Stimulated activated CD8-positive, alpha-beta memory T cell treated with anti-CD3 and anti-CD28 coated beads, Interleukin-15, amount 100 ng/mL, for 1 hour (primary cell): ENCODE results near the gene DAPK2.
"Not testable (repeated sequence)": the region's sequence is repeated elsewhere in the genome, so short reads cannot be mapped to it uniquely, and the experiment has no call there.

Experiments used
- DNase-seq: peaks from one replicate; pipeline ENCODE4 v3.0.0-alpha.2; 2020; ENCODE audit warnings: low read depth

DAPK2 gene

DNA sequence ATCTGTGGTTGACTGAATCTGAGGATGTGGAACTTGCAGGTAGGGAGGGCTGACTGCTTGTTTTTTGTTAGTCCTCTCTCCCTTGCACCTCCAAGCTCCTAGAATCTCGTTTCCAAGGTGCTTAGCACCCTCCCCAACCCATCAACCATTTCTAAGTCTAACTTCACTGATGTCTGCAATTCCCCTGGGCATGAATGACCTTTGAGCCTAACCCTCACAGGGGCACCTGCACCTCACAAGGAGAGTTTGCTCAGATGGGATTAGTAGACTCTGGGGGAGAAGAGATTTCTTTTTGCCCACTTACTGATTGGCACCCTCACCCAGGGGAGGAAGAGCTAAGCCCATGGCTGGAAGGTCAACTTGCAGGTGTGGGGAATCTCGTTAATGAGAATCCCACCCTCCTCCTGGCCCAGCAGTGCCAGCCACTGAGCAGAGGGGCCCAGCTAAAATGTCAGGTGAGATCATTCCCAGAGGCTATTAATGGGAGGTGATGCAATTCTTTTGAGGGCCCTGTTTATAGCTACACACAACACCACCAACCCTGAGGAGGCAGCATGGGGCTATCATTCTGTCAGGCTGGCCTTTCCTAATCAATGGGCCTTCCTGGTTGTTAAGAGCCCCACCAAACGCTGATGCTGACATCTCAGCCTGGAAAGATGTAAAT lies 130.9 kb downstream of the DAPK2 start:
- no peak for DNase-seq

DNA sequence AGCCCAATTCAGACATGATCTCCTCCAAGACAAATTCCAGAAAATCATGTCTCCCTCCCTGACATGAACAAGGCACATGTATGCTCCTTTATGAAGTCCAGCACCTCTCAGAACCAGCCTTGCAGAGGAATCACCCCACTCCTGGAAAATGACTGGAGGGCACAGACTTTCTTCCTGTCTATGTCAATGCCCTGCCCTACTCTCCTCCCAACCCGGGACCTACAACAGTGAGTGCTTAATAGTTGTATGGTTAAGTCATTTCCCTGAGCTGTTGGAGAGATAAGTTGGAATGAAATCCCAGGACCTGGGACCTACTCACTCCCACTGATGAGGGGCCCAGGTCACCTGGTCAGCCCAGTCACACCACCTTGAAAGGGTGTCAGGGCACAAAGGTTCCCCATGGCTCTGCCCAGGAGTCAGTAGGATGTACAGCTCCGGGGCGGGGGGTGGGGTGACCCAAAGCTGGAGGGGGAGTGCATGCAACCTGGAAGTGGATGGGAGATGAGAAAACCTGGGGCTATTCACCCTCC lies 132.4 kb downstream of the DAPK2 start:
- DNase-seq: no peak

DNA sequence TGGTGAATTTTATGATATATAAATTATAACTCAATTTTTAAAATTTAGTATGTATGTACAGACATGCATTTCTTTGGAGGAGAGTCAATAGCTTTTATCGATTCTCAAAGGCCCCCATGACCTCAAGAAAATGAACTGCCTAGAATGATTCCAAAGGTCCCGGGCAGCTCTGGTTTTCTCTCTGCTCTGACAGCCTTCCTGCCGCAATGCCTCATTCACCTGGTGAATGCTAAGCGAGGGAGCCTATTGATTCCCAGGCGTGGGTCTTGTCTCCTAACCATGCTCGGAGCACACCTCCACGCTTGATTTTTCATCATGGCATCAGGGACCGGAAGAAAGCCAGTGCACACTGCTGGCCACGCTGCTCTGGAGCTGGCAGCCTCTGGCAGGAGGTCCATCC lies 132.9 kb downstream of the DAPK2 start:
- DNase-seq: no peak

DNA sequence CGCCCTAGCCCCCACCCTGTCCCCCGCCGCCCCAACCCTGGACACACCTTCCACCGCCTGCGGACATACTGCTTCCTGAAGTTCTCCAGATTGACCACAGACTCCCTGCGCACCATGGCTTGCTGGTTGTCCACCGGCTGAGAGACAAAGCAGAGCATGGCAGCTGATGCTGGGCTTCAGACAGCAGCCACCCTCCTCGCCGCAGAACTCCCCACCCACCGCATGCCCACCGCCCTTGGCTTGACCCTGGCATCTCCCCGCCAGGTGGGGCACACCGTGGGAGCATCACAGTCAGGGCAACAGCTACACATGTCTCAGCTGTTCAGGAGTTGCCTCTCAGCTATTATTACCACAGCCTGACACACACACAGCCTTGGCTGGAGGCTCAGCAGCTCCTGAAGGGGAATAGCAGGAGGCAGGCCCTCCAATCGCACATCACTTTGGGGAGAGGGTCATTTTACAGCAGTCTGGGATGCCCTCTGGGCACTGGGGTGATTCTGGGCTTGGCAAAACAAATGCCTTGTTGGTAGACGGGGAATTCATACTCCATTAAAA lies 134.1 kb downstream of the DAPK2 start:
- no peak for DNase-seq

DNA sequence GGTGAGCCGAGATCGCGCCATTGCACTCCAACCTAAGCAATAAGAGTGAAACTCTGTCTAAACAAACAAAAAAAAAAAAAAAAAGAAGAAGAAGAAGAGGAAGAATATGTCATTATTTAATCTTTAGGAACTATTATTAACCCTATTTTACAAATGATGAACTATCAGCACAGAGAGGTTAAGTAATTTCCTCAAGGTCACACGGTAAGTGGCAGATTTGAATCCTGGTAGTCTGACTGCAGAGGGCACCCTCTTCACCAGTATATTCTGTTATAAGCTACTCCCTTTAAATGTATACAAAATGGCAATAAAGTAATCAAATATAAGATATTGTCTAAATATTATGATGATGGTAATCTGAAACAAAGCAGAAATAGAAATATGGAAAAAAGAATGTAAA lies 135.1 kb downstream of the DAPK2 start:
- no peak for DNase-seq

DNA sequence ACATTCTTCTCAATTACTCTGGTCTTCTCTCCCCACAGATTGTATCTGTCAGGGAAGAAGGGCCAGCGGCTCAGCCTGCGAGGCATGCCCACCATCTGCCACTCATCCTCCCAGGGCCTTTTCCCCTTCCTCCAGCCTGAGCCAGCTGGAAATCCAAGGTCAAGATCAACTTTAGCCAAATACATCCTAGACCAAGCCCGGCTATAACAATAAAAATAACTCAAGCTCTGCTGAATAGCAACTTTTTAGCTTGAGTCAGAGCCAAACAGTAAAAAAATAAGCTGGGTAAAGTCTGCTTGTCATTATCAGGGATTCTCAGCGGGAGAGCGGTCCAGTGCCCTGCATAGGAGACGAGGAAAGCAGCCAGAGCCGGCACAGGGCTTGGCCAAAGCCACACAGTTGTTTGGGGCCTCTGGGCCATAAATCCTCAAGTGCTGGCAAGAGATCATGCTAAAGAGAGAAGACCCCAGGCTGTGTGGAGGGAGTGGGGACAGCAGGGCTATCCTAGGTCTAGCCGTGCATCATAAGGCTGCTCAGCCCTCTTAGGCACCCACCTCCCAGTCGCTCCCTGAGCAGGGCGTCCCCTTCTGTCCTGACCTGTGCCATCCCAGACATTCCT lies 136.4 kb downstream of the DAPK2 start:
- no peak for DNase-seq

DNA sequence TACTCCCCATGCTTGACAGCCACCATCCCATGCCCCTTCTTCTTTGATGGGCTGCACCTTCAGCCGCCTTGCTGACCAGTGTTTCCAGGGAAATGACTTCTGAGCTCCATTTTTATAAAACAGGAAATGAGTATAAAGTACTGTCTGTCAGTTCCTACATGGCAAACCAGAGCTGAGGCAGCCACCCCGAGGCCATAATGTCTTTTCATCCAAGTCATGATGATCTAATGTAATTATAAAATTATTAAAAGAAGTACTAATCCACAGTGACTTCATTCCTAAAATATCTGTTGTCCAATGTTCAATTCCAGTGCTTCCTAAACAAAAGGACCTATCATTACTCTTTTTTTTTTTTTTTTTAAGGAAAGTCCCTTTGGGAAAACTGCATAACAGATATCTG lies 137.3 kb downstream of the DAPK2 start:
- no peak for DNase-seq

DNA sequence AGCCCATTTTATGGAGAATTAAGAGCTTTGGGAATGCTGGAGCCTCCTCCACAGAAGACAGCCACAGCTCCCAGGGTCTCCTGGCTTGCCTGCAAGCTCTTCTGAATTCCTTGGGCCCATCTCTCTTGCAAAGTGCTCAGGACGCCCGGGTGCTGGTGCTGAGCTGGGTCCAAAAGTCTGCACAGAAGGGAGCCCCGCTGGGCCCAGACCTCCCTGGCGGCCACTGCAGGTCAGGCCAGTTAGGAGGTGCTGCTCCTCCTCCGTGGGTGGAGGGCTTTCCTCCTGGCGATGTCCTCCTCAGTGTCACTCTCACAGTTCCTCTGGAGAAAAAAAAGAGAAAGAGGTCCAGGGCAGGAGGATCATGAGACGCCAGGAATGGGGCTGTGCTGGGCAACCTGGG lies 138.0 kb downstream of the DAPK2 start:
- DNase-seq: no peak

DNA sequence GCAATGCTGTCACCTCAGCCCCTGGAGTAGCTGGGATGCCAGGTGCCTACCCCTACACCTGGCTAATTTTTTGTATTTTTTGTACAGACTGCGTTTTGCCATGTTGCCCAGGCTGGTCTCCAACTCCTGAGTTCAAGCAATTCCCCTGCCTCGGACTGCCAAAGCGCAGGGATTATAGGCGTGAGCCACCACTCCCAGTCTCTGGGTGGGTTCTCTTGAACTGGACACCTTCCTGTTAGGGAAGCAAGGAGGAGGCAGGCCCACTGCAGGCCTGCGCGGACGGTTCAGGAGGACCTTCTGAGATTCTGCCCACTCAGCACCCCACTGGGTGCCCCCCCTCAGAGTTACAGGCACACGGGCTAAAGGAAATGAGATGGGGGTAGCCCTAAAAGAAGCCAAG lies 138.8 kb downstream of the DAPK2 start:
- no peak for DNase-seq

DNA sequence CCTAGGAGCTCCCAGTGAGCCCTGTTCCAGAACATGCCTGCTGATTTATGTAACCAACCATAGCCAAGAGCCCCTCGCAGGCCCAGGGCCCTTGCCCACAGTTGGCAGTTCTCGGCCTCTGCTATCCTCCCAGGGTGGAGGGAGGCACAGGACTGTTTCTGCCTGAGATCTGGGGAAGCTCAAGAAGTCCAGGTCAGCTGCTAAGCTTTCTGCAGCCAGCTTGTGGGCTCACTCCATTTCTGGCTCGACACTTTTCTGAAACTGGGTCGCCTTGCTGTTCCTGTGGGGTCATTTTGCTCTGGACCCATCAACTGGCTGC lies 140.1 kb downstream of the DAPK2 start:
- DNase-seq: no peak

DNA sequence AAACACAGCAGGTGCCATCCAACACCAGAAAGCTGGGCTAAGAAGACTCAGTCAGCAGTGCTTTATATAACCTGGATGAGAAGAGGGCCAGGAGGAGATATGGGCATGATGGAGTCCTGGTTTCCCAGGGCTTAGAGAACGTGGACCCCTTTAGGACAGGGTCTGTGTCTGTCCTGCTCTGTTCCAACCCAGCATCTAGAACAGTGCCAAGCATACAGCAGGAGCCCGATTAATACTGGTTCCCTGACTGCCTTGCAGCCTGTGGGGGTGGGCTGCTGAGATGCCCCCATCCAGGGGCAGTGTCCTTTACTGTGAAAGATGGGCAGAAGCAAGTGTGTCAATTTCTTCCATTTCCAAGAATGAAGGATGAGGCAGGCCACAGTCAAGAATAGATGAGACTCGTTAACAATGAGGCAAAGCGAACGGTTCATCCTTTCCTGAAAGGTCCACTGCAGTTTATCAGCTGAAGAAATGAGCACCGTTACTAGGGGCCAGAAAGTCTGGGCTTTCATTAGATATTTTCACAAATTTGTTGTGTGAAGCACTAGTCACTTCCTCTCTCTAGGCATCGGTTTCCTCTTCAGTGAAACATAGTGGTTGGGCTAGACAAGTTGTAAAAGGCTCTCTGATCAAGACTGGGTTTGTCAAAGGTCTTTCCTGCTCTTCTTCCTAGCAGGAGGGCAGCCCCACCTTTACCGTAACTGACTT lies 140.6 kb downstream of the DAPK2 start:
- no peak for DNase-seq

DNA sequence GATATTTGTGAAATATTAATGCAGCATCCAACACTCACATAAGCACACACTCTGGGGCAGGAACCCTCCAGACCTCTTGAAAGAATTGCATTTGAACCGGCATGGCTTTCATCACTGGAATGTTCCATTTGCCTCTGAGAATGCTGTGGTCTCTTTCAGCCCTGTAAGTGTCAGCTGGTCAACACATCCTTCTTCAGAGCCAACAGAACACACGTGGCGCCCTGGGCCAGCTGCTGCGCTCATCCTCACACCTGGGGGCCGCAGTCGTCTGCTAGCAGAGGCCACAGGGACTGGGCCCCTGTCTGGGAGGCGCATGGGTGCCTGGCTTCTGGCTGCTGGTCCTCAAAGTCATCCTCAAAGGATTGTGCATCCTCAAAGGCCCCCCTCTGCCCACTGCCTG lies 141.2 kb downstream of the DAPK2 start:
- DNase-seq: no peak

DNA sequence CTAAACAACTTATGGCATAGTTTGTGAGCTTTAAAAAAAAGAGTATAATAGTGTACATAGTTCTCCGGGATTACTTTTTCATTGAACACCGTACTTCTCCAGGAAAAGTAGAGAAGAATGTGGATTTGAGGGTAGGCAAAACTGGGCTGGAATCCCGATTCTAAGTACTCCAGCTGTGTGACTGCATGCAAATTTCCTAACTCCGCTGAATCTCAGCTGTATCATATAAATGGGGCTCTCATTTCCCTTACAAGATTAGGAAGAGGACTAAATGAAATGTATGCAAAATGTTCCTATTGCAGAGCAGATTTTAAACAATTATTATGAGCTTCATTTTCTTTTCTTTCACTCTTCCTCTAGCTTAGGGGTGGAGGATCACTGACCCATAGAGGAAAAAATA lies 142.2 kb downstream of the DAPK2 start:
- DNase-seq: no peak

DNA sequence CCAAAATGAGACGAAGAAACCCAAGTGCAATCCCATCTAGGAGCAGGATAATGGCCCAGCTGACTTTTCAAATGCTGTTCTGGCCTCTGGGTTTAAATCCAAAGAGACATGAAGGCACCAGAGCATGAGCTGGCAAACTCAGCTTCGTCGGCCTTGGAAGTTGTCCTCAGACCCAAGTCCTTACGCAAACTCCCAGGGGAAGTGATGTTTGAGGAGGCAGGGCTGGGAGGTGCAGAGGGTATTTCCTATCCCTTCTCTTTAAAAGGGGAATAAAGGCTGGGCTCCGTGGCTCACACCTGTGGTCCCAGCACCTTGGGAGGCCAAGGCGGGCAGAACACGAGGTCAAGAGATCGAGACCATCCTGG lies 143.6 kb downstream of the DAPK2 start:
- DNase-seq: no peak

DNA sequence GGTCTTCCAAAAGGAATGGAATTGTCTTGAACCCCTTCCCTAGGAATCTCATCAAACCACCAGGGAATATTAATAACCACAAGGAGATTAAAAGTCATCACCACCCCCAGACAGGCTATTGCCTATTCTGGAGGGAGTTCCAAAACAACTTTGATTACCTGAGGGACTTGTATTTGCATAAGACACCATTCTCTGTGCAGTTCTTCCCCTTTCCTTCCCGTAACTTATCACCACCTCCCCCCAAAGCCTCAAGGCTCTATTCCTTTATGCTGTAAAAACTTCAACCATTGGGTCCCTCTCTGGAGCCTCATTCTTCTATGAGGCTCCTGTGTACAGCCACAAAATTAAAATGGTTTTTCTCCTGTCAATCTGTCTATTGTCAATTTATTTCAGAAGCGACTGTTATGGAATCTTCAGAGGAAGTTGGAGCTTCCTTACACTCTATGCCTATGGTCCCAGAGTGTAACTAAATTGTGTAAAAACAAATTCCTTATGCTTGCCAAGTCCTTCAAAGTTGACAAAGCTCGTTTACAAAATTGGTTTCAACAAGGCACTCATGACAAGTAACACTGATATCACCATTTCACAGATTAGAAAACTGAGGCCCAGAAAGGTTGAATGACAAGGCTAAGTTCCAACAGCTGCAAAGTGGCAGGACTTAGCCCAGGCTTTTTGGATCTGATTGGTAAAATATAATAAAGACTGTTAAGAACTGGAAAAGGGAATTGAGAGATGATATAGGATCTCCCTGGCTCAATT lies 144.2 kb downstream of the DAPK2 start:
- no peak for DNase-seq

DNA sequence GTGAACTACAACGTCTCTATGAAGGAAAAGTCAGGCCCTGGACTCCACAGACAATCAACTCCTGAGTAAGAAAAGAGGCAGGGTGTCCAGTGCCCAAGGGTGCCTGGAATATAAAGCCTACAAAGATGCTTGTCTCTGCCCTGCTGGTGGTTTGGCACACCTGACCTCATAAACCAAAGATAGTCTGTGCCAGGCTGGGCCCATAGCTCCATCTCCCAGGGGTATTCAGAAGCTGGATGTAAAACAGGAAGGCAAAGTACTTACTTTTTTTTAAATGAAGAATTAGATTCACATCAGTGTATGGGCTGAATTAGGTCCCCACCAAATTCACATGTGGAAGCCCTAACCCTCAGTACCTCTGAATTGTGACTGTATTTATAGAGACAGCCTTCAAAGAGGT lies 146.0 kb downstream of the DAPK2 start:
- no peak for DNase-seq

DNA sequence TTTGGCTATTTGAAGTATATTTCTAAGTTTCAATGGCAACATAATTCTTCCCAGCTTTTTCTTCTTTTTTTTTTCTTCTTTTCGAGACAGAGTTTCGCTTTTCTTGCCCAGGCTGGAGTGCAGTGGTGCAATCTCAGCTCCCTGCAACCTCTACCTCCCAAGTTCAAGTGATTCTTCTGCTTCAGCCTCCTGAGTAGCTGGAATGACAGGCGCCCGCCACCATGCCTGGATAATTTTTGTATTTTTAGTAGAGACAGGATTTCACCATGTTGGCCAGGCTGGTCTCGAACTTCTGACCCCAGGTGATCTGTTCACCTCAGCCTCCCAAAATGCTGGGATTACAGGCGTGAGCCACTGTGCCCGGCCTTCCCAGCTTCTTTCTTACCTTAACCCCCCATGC lies 146.7 kb downstream of the DAPK2 start:
- DNase-seq: not testable (repeated sequence)

DNA sequence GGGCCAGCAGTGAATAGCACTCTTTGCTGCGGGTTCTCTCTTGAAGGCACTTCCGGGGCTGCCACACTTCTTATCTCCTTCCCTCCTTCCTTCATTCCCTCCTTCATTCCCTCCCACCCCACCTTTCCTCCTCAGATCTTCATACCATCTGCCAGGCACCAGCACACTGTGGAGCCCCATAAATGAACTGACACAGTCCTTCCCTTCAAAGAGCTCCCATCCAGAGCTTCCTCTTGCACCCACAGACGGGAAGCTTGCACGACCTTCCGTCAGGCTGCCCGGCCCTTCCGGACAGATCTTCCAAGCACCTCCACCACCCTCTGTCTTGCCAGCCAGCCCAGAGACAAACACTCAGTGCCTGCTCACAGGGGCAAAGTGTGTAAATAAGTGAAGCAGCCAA lies 147.1 kb downstream of the DAPK2 start:
- DNase-seq: no peak

DNA sequence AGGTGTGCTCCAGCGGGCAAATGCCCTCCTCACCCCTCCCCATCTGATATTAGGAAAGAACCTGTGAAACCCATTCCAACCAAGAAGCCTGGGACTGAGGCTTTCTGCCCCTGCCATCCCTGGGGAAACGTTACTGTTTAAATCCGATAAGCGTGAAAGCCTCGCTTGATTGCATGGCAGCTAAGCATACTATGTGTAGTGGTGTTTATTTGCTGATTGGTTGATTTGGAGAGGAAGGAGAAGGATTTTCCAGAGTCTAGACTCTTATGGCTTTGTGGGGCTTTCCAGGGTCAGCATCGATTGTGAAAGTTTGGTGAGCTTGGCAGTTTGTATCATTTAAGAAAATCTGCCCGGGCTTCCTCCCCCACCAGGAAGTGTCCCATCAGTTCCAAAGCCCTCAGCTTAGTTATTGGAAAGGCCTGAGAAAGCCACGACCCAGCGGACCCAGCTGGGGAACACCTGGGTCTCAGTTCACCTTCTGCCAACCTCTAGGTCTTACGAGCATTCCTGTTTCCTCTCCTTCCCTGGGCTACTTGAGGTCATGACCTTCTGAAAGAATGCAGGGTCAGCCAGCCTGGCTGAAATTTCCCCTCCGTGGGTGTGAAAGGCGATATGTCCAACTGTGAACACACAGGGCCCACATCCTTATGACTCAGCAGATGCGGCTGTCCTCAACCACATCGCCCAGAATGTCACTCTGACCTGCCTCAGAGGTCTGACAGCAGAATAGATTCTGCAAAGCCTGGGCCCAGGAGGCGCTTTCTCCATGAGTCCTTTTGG lies 149.8 kb downstream of the DAPK2 start:
- no peak for DNase-seq

DNA sequence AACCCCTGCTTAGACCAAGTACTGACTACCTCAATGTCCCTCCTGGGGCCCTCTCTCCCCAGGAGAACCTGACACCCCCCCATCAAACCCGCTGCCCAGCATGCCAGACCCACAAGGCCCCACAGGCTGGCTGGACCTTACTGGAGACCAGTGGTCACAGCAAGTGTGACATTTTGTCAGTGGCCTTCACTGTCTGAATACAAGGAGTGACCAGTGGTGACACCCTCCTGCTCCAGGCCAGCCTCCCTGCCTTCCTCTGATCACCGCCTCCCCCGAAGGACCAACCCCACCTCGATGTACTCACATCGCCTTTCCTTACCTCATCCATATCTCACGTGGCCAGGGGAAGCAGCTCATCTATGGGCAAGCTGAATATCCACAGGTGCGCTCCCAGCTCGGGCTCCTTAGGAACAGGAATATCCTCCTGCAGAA lies 150.5 kb downstream of the DAPK2 start:
- no peak for DNase-seq

DNA sequence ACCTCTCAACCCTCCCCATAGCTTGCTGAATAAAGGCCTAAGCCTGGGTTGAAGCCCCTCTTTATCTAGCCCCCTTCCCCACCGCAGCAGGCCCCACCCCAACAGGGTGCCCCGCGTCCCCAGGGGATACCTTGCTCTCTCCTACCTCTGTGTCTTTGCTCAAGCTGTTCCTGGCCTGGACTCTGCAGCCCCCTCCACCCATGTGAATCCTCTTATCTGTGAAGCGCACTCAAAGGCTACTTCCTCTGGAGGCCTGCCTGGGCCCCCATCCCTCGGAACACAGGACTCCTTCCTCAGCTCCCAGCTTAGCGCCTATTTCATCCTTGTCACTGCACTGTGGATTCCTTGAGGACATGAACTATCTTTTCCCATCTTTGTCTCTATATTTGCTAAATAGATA lies 151.1 kb downstream of the DAPK2 start:
- DNase-seq: no peak

DNA sequence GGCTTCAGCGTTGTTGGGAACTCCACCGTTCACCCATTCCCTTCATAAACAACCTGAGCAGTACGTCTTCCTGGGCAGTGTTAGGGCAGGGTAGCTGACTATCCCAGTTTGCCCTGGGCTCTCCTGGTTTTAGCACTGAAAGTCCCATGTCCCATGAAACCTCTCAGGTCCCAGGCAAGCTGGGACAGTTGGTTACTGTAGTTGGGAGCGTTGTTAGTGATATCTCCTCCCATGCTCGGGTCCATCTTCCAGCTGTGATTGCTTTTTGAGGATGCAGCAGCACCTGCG lies 151.7 kb downstream of the DAPK2 start:
- DNase-seq: no peak
